A375 (cell line): ENCODE results near the gene PRDX5. TPM values are rescaled to one million over a fixed set of nuclear protein-coding genes. Genes with fewer than 3 reads are reported as not detected.

Experiments
- small RNA-seq: library from RNA; depleted of rRNA; stranded (forward); fragments of <200 nt; gene quantifications from one replicate; pipeline ENCODE3, GENCODE V24; 2014
- total RNA-seq: library from RNA; depleted of rRNA; stranded (reverse); fragments of >200 nt; shearing (Covaris generic); gene quantifications from 2 replicates; pipeline ENCODE4 v1.2.3, GENCODE V29; 2014; rRNA removed

Gene PRDX5
- 418 and 488 TPM in 2 replicates for total RNA-seq

DNA sequence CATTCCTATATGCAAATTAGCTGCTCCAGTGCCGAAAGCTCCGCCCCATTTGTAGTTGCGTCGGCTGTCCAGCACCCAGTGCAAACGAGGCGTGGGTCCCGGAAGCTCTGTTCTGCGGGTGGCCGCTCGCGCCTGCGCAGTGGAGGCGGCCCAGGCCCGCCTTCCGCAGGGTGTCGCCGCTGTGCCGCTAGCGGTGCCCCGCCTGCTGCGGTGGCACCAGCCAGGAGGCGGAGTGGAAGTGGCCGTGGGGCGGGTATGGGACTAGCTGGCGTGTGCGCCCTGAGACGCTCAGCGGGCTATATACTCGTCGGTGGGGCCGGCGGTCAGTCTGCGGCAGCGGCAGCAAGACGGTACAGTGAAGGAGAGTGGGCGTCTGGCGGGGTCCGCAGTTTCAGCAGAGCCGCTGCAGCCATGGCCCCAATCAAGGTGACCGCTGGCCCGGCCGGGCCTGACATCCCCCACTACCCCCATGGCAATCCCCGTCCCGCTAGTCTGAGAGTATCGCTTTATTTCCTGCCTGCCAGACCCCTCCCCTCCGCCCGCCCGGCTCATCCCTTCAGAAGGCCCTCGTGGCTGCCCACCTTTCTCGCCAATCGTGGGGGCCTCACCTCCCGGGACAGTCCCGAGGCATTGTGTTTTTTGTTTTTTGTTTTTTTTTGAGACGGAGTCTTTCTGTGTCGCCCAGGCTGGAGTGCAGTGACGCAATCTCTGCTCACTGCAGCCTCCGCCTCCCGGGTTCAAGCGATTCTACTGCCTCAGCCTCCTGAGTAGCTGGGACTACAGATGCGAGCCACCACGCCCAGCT is at the start of gene PRDX5:
Gene PRDX5, plus strand, starts transcription at position 161 of the 805 bp plus-strand sequence. Its CDS starts 95 bp downstream, at position 256.

GRCh38 chr11:64284048-64284961 is 33.6 kb upstream of the PRDX5 start, which contains the start of gene BAD:
Gene BAD, minus strand, starts transcription at chr11:64284665. Its CDS starts 297 bp downstream, at chr11:64284368.

GRCh38 chr11:64284962-64285884 is 32.7 kb upstream of the PRDX5 start, which contains the start of gene GPR137:
Gene GPR137, plus strand, starts transcription at chr11:64285848. Its CDS starts 677 bp downstream, at chr11:64286525.

DNA sequence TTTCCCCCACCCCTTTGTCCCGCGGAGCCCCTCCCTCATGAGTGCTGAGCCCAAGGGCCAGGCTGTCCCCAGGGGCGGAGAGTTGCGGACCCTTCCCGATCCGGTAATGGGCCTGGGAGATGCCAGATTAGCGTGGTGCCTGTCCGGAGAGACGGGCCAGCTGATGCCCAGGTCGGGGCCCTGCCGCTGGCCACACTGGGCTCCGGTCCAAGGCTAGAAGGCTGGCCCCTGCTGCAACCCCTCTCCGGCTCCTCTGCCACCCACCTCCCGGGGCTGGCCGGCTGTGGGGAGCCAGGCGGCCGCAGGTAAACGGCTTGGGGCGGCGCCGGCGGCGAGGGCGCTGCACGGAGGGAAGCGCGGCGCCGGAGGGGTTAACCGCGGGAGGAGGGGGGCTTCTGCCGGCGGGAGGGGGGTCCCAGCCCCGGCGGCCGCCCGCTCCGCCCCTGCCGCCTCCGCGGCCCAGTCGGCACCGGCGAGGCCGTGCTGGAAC is 26.6 kb upstream of the PRDX5 start, which contains the start of gene KCNK4:
Gene KCNK4, plus strand, starts transcription at position 41 of the 490 bp plus-strand sequence. CDS start 1,717 bp downstream, outside the sequence.

GRCh38 chr11:64299847-64300648 is 17.9 kb upstream of the PRDX5 start, which contains the start of gene CATSPERZ:
Gene CATSPERZ, plus strand, starts transcription at chr11:64300358. Its CDS starts 53 bp downstream, at chr11:64300411.

GRCh38 chr11:64305075-64305690 is 12.7 kb upstream of the PRDX5 start, which contains the start of gene ESRRA:
Gene ESRRA, plus strand, starts transcription at chr11:64305524. Its CDS starts 1,656 bp downstream, at chr11:64307180.

DNA sequence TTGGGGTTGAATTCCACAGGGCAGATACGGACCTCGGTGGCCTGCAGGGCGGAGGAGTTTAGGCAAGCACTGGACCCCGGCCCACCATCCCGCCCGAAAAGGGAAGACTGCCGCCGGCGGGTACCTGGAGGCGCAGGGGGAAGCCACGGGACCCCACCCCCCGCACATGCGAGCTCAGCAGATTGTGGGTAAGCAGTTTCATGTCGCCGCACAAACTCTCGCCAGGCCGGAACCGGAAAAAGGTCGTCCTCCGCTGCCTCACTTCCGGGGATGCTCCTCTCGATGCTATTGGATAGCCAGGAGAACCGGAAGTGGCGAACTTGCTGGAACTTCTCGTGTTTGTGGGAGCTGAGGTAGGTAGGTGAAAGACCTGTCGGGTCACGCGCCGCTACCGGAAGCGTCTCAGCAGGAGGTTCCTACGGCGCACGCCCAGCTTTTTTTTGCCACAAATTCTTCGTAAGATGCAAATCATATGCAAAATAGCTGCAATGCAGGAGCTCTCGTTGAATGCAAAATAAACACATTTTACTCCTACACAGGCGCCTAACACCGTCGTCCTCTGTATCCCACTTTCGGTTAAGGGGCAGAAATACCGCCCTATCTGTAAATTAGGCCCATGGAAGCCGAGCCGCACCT is 478 bp upstream of the PRDX5 start, which contains the start of gene TRMT112:
Gene TRMT112, minus strand, starts transcription at position 235 of the 636 bp plus-strand sequence. Its CDS starts 33 bp downstream, at position 202.

GRCh38 chr11:64339754-64340408 is 22.0 kb downstream of the PRDX5 start, which contains the start of gene CCDC88B:
Gene CCDC88B, plus strand, starts transcription at chr11:64340204. Its CDS starts 63 bp downstream, at chr11:64340267.

GRCh38 chr11:64358907-64359711 is 41.2 kb downstream of the PRDX5 start, which contains the start of gene RPS6KA4:
Gene RPS6KA4, plus strand, starts transcription at chr11:64359162. Its CDS starts 74 bp downstream, at chr11:64359236.

Small RNAs within 50 kb of the gene (small RNA-seq; reads per million reads assigned to genes)
- gene MIR1237: not detected
- not detected for gene MIR7155
- not detected for gene RF00019

Other genes with a start within 250 kb of the PRDX5 start
- 97.2 and 109 TPM in 2 replicates for gene MACROD1, start 152.0 kb upstream of the PRDX5 start, total RNA-seq
- 311 and 341 TPM in 2 replicates for gene STIP1, start 131.9 kb upstream of the PRDX5 start, total RNA-seq
- gene FERMT3, start 111.4 kb upstream of the PRDX5 start, total RNA-seq: 1.3 and 1.9 TPM in 2 replicates
- gene TRPT1, start 91.9 kb upstream of the PRDX5 start, total RNA-seq: 56.2 and 74.4 TPM in 2 replicates
- 69.5 and 70.7 TPM in 2 replicates for gene NUDT22, start 91.8 kb upstream of the PRDX5 start, total RNA-seq
- 16.8 and 23.4 TPM in 2 replicates for gene DNAJC4, start 87.6 kb upstream of the PRDX5 start, total RNA-seq
- gene VEGFB, start 83.5 kb upstream of the PRDX5 start, total RNA-seq: 30.6 and 44.7 TPM in 2 replicates
- gene FKBP2, start 77.0 kb upstream of the PRDX5 start, total RNA-seq: 144 and 182 TPM in 2 replicates
- 650 and 685 TPM in 2 replicates for gene PPP1R14B, start 71.2 kb upstream of the PRDX5 start, total RNA-seq
- 39.2 and 44.9 TPM in 2 replicates for gene PLCB3, start 66.6 kb upstream of the PRDX5 start, total RNA-seq
- gene BAD, start 33.5 kb upstream of the PRDX5 start, total RNA-seq: 99.6 and 101 TPM in 2 replicates
- gene GPR137, start 32.3 kb upstream of the PRDX5 start, total RNA-seq: 27.5 and 30.3 TPM in 2 replicates
- 0.61 and 0.68 TPM in 2 replicates for gene KCNK4, start 26.8 kb upstream of the PRDX5 start, total RNA-seq
- 1.9 and 3.7 TPM in 2 replicates for gene CATSPERZ, start 17.8 kb upstream of the PRDX5 start, total RNA-seq
- gene ESRRA, start 12.6 kb upstream of the PRDX5 start, total RNA-seq: 60.7 and 66.5 TPM in 2 replicates
- gene TRMT112, start 562 bp upstream of the PRDX5 start, total RNA-seq: 811 and 881 TPM in 2 replicates
- 4.1 and 5.9 TPM in 2 replicates for gene CCDC88B, start 22.1 kb downstream of the PRDX5 start, total RNA-seq
- 32.4 and 37.5 TPM in 2 replicates for gene RPS6KA4, start 41.0 kb downstream of the PRDX5 start, total RNA-seq
- gene SLC22A11, start 237.8 kb downstream of the PRDX5 start, total RNA-seq: 0.42 and 0.60 TPM in 2 replicates